ES-I3 (cell line): ENCODE results near the gene KIF11.
"Not testable (repeated sequence)": the region's sequence is repeated elsewhere in the genome, so short reads cannot be mapped to it uniquely, and the experiment has no call there.

Experiments used
- H3K36me3 ChIP-seq: 2 replicates; pipeline ENCODE4 v1.6.1; 2013; ENCODE audit warnings: mild to moderate bottlenecking, low read length, control low read depth, moderate library complexity; ENCODE audit not compliant: insufficient read depth
- H3K4me1 ChIP-seq: 2 replicates; pipeline ENCODE4 v1.6.1; 2013; ENCODE audit warnings: mild to moderate bottlenecking, control low read depth, low read length; ENCODE audit not compliant: insufficient read depth
- H3K9ac ChIP-seq: 2 replicates; pipeline ENCODE4 v1.6.1; 2013; ENCODE audit warnings: low read depth, mild to moderate bottlenecking, low read length, moderate library complexity
- H3K9me3 ChIP-seq: 2 replicates; pipeline ENCODE4 v1.6.1; 2013; ENCODE audit warnings: mild to moderate bottlenecking, low read length, moderate library complexity; ENCODE audit not compliant: control insufficient read depth, insufficient read depth

KIF11 gene

DNA sequence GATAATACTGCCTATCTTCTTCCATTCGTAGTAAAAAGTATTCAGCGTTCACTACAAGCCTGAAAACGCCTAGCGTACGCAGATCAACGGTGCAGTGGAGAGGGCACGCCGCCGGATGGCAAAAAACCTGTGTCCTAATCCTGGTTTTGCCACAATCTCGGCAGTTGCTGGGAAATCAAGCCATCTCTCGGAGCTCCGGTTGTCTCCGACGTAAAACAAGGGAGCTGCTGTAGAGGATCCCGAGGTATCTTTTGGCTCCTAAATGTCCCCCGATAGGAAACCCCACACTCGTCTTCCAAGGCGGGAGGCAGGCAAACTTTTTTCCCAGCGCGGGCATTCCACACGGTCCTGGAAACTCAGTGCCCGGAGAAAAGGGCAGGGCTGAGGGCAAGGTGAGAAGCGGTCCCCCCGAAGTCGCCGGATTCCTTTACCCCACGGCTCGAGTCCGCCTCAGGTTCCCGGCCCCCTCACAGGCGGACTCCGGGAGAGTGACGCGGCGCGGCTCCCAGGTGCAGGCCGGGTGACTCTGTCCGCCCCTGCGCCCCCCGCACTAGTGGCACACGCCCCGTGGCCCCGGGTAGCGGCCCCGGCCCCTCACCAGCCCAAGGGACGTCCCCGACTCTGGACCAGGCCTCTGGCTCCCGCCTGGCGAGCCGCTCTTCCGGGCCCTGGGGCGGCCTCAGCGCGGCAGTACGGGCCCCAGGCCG lies 19.7 kb upstream of the KIF11 start:
- Histone ChIP-seq H3K4me1 (peaks cover 14% of the 10 kb centered on the region), H3K36me3 (peaks cover 3% of the 10 kb centered on the region; the same call in 1 of the 2 replicates), H3K9ac (peak overlapping the region; percentile 98), H3K9me3 (no peaks in the 10 kb centered on the region)

DNA sequence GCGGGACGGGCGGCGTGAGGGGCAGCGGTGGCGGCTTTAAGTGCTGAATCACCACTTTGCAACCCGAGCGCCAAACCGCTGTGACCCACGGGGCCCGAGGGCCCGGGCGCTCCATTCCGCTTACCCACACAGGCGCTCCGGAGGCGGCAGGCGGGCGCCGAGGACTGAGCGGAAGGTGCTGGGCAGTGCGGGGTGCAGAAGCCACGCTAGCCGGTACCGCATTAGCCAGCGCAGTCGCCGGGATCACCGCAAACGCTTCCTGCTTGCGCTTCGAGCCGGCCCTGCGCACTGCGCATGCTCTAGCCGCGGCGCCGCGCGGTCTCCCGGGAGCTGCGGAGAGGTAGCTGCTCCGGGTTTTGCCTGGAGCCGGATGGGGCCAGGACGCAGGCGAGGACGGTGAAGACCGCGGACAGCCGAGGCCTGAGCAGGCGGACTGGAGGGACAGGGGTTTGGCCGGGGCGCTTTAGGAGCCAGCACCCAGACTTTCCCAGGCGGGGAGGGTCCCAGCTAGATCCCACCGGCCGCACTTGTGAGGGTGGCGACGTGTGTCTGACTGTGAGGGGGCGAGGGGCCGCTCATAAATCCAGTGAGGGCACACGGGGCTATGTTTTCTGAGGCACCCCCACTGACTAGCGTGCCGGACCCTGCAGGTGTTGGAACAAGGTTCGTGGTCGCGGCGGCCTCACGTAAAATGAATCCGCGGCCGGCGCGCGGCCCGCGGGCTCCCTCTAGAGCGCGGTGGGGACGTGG lies 19.0 kb upstream of the KIF11 start, which contains the start of gene IDE:
Gene IDE (minus strand): TSS at position 296 of the 750 bp plus-strand sequence. CDS start 74 bp downstream, at position 222.
- peaks cover 14% of the 10 kb centered on the region for H3K4me1 ChIP-seq
- peak within 1 kb of the TSS; percentile 98 for H3K9ac ChIP-seq
- no peaks in the 10 kb centered on the region for H3K9me3 ChIP-seq
- peaks cover 3% of the 10 kb centered on the region; the same call in 1 of the 2 replicates for H3K36me3 ChIP-seq

DNA sequence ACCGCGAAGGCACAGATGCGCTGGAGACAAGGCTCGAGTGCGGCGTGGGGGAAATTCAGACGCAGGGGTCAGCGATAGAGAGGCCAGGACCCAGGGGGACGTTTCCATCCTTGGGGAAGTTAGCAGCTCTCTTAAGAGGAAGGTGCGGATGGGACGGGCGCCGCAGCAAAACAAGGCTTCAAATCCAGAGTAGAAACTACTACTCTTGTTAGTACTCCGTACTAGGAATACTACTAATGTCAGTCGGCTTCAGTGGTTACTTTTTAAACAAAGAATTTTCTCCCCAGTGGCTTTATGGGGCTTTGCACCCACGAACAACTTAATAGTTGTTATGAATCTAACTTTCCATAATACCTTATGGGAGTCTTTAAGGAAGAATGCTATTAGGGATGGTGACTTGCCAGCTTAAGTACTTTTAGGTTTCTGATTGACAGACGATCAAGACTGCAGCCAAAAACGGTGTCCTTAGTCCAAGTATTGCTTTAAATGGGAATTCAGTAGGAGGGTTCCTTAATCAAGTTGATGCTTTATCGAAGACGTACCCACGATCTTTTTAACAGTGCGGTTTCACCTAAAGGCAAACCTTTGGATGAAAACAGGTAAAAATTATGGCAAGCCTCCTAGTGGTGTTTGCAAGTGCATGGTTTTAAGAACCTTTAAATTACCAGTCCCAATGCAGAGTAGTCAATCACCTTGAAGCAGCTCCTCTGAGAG lies 18.2 kb upstream of the KIF11 start:
- H3K36me3 ChIP-seq = peaks cover 3% of the 10 kb centered on the region; the same call in 1 of the 2 replicates
- H3K9ac ChIP-seq = peak overlapping the region; percentile 98
- peaks cover 14% of the 10 kb centered on the region for H3K4me1 ChIP-seq
- H3K9me3 ChIP-seq = no peaks in the 10 kb centered on the region

DNA sequence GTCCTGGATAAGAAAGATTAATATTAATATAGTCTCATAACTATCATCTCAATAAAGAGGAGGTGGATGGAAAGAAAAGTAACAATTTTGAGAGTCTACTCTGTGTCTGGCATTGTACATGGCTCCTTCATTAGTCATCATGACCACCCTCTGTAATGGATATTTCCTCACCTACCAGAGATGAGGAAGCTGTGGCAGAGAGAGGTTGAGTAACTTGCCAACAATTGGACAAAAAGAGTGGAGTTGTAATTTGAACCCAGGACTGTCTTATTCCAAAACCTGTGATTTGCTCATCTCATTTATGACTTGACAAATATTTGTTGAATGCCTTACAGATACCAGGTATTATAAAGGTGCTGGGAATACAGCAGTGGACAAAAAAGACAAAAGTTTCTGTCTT lies 17.0 kb upstream of the KIF11 start:
- Histone ChIP-seq H3K9ac (no peak overlapping the region), H3K9me3 (no peaks in the 10 kb centered on the region), H3K4me1 (peaks cover 14% of the 10 kb centered on the region), H3K36me3 (peaks cover 3% of the 10 kb centered on the region; the same call in 1 of the 2 replicates)

DNA sequence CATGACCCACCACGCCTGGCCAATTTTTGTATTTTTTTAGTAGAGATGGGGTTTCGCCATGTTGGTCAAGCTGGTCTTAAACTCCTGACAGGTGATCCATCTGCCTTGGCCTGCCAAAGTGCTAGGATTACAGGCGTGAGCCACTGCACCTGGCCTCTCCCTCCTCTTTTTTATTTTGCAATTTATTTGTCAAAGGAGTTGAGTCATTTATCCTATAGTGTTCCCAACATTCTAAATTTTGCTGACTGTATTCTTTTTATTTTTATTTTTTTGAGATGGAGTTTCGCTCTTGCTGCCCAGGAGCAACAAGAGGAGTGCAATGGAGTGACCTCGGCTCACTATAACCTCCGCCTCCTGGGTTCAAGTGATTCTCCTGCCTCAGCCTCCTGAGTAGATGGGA lies 10.6 kb upstream of the KIF11 start:
- H3K9ac ChIP-seq, H3K4me1 ChIP-seq, H3K9me3 ChIP-seq, H3K36me3 ChIP-seq: not testable (repeated sequence)

DNA sequence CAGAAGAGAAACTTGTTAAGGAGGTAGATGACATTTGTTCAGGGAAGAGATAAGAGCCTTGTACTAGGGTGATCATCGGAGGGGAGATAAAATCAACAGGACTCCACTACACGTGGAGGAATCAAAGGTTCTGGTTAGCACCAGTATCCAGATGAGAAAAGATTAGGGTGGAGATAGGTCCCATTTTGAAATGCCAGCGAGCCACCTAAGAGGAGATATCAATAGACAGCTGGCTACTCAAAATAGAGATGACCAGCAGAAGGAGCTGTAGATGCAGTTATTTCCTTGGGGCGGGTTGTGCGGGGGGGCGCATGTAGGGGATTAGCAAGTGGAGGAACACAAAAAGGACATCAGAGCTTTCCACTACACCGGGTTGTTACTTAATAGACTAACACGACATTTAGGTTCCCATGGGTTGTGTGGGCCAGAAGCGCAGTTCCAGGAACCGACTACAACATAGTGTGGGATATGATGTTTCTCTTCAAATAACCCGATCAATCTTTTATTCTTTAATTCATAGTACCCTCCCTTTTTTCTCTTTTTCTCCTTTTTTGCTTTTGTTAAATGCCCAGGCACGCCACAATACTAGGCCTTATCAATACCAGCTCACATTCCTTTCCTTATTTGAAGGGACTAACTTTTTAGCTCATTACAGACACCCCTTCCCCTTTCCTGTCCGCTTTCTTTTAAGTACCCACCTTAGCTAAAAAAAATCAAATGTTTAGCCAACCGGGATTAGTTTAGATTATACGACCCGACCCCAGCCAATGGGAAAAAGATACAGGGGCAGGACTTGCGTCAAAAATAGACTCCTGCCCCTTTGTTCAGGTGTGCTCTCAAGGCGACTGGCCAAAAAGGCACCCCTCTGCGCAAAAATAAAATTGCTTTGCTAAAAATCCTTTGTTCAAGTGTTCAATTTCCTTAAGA lies 2.0 kb upstream of the KIF11 start:
- H3K4me1 ChIP-seq = no peaks in the 10 kb centered on the region
- H3K36me3 ChIP-seq = no peaks in the 10 kb centered on the region
- no peaks in the 10 kb centered on the region for H3K9me3 ChIP-seq
- peak overlapping the region; percentile 80 for H3K9ac ChIP-seq

DNA sequence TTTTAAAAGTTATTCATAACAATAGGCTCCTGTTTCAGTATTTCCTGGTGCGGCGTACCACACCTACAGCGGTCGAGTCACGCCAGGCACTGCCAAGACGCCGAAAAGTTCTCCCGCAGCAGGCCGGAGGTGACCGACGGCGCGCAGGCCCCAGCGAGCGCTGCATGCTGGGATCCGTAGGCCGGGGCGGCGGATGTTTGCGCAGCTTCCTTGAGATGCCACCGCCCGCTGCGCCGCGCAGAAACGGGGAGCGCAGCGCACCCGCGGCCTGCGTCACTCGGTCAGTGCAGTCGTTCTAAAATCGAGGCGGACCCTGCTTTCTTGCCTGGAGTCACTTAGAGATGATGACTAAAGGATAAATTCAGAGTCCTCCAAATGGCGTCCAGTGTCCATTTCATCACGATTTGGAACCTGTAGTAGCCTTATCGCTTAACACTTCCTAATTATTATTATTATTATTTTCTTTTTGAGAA lies 1.3 kb upstream of the KIF11 start:
- Histone ChIP-seq H3K4me1 (no peaks in the 10 kb centered on the region), H3K9ac (peak overlapping the region; percentile 80), H3K9me3 (no peaks in the 10 kb centered on the region), H3K36me3 (no peaks in the 10 kb centered on the region)

DNA sequence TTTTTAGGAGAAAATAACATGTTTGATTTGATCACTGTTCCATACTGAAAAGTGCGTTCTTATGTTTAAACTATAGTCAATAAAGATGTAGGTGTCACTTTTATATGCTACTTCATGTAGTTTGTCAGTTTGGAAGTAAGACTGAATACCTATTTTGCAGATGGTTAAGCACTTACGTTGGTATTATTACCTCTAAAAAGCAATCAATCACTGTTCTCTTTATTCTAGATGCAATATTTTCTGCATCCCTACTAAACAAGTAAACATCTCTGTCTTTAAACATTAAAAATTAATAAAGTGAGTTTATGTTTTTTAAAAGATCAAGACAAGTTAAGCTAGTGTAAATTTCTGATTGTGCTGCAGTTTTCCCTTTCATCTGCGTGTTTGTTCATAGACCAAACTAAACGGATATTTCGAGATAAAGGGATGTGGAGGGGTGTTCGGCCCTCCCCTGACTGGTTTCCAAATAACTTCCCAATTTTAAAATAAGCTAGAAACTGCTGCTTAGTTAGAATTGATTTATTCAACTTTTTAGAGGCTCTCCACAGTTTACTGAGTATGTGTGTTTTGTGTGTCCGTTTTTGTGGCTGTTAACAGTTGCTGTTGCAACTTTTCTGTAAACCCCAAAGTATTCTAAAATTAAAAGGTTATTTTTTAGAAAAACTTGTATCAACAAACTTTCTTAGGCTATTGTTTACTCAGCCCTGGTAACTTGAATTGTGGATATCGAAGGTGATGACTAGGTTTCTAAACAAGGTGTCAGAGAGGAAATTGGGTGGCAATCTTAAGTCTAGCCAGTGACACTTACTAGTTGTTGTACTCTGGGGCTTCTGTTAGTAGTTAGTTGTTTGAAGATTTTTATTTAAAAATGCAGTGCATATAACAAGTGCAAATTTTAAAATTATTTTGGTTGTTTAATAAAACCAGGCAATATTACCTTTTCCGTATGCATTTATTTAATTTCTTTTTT lies 974 bp downstream of the KIF11 start:
- H3K36me3 ChIP-seq = no peaks in the 10 kb centered on the region
- no peaks in the 10 kb centered on the region for H3K9me3 ChIP-seq
- H3K4me1 ChIP-seq = no peaks in the 10 kb centered on the region
- peak overlapping the region; percentile 80 for H3K9ac ChIP-seq

DNA sequence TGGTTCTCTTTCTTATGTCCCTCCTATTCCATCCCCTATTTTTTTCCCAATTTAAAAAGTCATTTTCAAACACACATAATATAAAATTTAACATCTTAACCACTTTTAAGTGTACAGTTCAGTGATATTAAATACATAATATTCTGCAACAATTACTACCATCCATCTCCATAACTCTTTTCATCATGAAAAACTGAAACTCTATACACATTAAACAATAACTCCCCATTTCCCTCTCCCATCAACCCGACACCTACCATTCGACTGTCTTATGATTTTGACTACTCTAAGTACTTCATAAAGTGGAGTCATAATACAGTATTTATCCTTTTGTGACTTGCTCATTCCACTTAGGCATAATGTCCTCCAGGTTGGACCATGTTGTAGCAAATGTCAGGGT lies 2.6 kb downstream of the KIF11 start:
- H3K36me3 ChIP-seq = no peaks in the 10 kb centered on the region
- H3K9ac ChIP-seq = no peak overlapping the region
- H3K9me3 ChIP-seq = no peaks in the 10 kb centered on the region
- no peaks in the 10 kb centered on the region for H3K4me1 ChIP-seq

DNA sequence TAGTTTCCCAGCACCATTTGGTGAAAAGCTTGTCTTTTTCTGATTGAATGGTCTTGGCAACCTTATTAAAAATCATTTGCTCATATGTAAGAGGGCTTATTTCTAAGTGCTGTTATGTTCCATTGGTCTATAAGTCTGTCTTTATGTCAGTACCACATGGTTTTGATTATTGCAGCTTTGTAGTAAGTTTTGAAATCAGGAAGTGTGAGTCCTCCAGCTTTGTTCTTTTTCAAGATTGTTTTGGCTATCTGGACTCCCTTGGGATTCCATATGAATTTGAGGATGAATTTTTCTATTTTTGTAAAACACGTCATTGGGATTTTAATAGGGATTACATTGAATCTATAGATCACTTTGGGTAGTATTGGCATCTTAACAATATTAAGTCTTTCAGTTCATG lies 5.4 kb downstream of the KIF11 start:
- no peaks in the 10 kb centered on the region for H3K4me1 ChIP-seq
- no peaks in the 10 kb centered on the region for H3K36me3 ChIP-seq

DNA sequence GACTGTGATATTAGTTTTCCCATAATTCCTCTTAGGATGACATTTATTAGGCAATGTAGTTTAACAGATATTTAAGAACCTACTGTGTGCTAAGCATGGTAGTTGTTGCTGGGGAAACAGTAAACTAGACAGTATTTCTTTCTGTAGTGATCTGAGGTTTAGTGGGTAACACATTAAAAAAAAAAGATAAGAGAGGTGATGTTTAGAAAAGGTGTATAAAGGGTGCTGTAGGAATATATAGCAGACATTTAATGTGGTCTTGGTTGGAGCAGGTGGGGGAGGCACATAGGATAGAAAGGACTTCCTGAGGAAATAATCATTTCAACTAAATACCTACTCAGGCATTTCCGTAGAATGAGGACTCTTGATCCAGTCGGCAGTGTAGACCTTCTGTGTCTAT lies 11.9 kb downstream of the KIF11 start:
- H3K36me3 ChIP-seq = 0 out of 2 replicates have a peak, but pooled peaks cover 2% of the 10 kb centered on the region
- H3K4me1 ChIP-seq = no peaks in the 10 kb centered on the region
- no peak overlapping the region for H3K9ac ChIP-seq
- H3K9me3 ChIP-seq = 0 out of 2 replicates have a peak, but pooled peaks cover 5% of the 10 kb centered on the region

More for the DNA sequence above, 5.4 kb downstream of the KIF11 start:
- Histone ChIP-seq H3K9ac (no peak overlapping the region), H3K9me3 (0 out of 2 replicates have a peak, but pooled peaks cover 5% of the 10 kb centered on the region)

DNA sequence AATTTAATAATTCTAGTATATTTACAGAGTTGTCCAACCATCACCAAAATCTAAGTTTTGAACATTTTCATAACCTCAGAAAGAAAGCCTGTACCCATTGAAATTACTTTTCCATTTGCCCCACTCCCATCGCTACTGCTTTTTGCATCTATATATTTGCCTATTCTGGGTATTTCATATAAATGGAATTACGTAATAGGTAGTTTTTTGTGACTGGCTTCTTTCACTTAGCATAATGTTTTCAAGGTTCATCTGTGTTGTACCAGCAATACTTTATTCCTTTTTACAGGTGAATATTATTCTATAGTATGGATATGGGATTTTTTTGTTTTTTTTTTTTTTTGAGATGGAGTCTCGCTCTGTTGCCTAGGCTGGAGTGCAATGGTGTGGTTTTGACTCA lies 22.6 kb downstream of the KIF11 start:
- H3K9ac ChIP-seq = no peak overlapping the region
- no peaks in the 10 kb centered on the region for H3K4me1 ChIP-seq
- H3K36me3 ChIP-seq = peaks cover 19% of the 10 kb centered on the region
- no peaks in the 10 kb centered on the region for H3K9me3 ChIP-seq

DNA sequence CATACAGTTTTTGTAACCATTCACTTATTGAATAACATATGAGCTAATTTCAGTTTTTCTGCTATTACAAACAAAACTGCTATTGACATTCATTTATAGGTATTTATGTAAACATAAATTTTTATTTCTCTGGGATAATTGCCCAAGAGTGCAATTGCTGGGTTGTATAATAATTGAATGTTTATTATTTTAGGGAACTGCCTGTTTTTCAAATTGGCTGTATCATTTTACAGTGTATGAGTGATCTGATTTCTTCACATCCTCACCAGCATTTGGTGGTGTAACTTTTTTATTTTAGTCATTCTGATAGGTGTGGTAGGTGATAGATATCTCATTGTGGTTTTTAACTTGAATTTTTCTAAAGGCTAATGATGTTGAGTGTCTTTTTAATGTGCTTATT lies 26.4 kb downstream of the KIF11 start:
- H3K9ac ChIP-seq = no peak overlapping the region
- H3K36me3 ChIP-seq = peaks cover 9% of the 10 kb centered on the region
- H3K4me1 ChIP-seq = no peaks in the 10 kb centered on the region
- H3K9me3 ChIP-seq = no peaks in the 10 kb centered on the region
